HepG2 (cell line): ENCODE measurements around the gene SLC23A3.

Experiments
- CTCF ChIP-seq: sonication (generic); formaldehyde crosslinking; IDR thresholded peaks from 2 replicates; pipeline ENCODE4 v1.5.0; 2020; ENCODE audit warnings: mild to moderate bottlenecking, missing genetic modification reagents, moderate library complexity
- HIC2 ChIP-seq: sonication (generic); formaldehyde crosslinking; IDR thresholded peaks from 2 replicates; pipeline ENCODE4 v1.9.0; 2022; ENCODE audit warnings: low read depth, missing genetic modification reagents
- JUND ChIP-seq: sonication (generic); formaldehyde crosslinking; IDR thresholded peaks from 2 replicates; pipeline ENCODE4 v1.8.0; 2022; ENCODE audit warnings: mild to moderate bottlenecking, missing genetic modification reagents
- MBNL3 ChIP-seq: fragments of 250-450 bp; sonication (Bioruptor Pico); conservative IDR thresholded peaks from 2 replicates; pipeline ENCODE4 v1.8.0; 2022; ENCODE audit warnings: mild to moderate bottlenecking, inconsistent platforms
- RXRB ChIP-seq: IDR thresholded peaks from 2 replicates; pipeline ENCODE4 v1.6.1; 2016; ENCODE audit warnings: borderline replicate concordance, missing genetic modification reagents, missing compliant biosample characterization
- SMARCC2 ChIP-seq: fragments of 450-650 bp; IDR thresholded peaks from 2 replicates; pipeline ENCODE4 v1.6.1; 2017; ENCODE audit warnings: antibody characterized with exemption, mild to moderate bottlenecking
- ZFP36 ChIP-seq: fragments of 150-350 bp; IDR thresholded peaks from 2 replicates; pipeline ENCODE4 v1.6.1; 2018; ENCODE audit warnings: borderline replicate concordance, low read length, low read depth; ENCODE audit not compliant: partially characterized antibody
- ZFP90 ChIP-seq: sonication (generic); formaldehyde crosslinking; IDR thresholded peaks from 2 replicates; pipeline ENCODE4 v1.8.0; 2022; ENCODE audit warnings: missing genetic modification reagents, mild to moderate bottlenecking, inconsistent platforms, borderline replicate concordance
- ZSCAN21 ChIP-seq: sonication (generic); formaldehyde crosslinking; IDR thresholded peaks from 2 replicates; pipeline ENCODE4 v1.8.0; 2022; ENCODE audit warnings: mild to moderate bottlenecking, missing genetic modification reagents, moderate library complexity, borderline replicate concordance
- TF ChIP-seq, protein P1 (sequence below): sonication (generic); formaldehyde crosslinking; IDR thresholded peaks from 2 replicates; pipeline ENCODE4 v1.5.0; 2020; ENCODE audit warnings: mild to moderate bottlenecking, missing genetic modification reagents
- TF ChIP-seq, protein P2 (sequence below), 2 experiments: sonication (generic) in 1 of 2; formaldehyde crosslinking in 1 of 2; IDR thresholded peaks; 2 replicates each; pipeline versions ENCODE4 v1.4.0 to v1.6.1; 2018 to 2020; ENCODE audit warnings: missing genetic modification reagents in 2 of 2, borderline replicate concordance in 1 of 2, low read depth in 1 of 2, mild to moderate bottlenecking in 1 of 2, missing biosample characterization in 1 of 2
- TF ChIP-seq, protein P3 (sequence below): sonication (generic); formaldehyde crosslinking; IDR thresholded peaks from 2 replicates; pipeline ENCODE4 v1.8.1; 2023; ENCODE audit warnings: missing genetic modification reagents, inconsistent platforms, borderline replicate concordance

DNA sequence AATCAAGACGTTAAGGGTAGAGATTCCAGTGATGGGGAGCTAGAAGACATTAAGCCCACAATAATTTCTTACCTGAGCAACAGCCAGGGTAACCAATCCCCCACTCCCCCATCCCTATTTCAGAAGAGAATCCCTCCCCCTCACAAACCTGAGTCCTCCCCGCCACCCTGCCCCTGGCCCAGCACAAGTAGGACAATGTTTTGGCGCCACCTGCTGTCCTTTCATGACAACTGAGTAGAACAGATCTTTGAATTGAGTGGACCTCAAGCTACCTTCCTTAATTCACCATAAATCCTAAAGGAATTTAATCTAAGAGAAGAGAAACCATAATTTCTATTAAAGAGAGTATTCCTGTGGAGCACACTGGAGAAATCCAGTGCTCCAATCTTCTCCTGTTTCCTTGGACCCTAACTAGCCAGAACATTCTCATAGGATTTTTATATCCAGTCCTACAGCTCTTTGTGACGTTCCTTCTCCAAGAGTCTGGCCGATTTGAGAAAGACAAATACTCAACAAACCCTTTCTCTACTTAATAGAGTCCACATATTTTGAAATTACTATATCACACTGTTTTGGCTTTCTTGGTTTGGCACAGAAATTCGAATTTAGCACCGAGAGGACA is 50.3 kb downstream of the SLC23A3 start:
- TF ChIP-seq, protein P1, sequence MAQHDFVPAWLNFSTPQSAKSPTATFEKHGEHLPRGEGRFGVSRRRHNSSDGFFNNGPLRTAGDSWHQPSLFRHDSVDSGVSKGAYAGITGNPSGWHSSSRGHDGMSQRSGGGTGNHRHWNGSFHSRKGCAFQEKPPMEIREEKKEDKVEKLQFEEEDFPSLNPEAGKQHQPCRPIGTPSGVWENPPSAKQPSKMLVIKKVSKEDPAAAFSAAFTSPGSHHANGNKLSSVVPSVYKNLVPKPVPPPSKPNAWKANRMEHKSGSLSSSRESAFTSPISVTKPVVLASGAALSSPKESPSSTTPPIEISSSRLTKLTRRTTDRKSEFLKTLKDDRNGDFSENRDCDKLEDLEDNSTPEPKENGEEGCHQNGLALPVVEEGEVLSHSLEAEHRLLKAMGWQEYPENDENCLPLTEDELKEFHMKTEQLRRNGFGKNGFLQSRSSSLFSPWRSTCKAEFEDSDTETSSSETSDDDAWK (CRISPR knock-in tag), result no peak
- TF ChIP-seq, protein P2, sequence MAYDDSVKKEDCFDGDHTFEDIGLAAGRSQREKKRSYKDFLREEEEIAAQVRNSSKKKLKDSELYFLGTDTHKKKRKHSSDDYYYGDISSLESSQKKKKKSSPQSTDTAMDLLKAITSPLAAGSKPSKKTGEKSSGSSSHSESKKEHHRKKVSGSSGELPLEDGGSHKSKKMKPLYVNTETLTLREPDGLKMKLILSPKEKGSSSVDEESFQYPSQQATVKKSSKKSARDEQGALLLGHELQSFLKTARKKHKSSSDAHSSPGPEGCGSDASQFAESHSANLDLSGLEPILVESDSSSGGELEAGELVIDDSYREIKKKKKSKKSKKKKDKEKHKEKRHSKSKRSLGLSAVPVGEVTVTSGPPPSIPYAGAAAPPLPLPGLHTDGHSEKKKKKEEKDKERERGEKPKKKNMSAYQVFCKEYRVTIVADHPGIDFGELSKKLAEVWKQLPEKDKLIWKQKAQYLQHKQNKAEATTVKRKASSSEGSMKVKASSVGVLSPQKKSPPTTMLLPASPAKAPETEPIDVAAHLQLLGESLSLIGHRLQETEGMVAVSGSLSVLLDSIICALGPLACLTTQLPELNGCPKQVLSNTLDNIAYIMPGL (CRISPR knock-in tag; IDR thresholded peaks at IDR 0.05; ENCODE audit: borderline replicate concordance in 1 of 2, low read depth in 1 of 2), result no peak; a peak in 1 of 4 replicates
- TF ChIP-seq CTCF (peak; percentile 95), SMARCC2 (no peak), HIC2 (no peak), ZFP90 (no peak), RXRB (CRISPR knock-in tag) (no peak), MBNL3 (CRISPR knock-in tag) (no peak), JUND (CRISPR knock-in tag) (no peak), ZFP36 (no peak), ZSCAN21 (CRISPR knock-in tag) (no peak)
- TF ChIP-seq, protein P3, sequence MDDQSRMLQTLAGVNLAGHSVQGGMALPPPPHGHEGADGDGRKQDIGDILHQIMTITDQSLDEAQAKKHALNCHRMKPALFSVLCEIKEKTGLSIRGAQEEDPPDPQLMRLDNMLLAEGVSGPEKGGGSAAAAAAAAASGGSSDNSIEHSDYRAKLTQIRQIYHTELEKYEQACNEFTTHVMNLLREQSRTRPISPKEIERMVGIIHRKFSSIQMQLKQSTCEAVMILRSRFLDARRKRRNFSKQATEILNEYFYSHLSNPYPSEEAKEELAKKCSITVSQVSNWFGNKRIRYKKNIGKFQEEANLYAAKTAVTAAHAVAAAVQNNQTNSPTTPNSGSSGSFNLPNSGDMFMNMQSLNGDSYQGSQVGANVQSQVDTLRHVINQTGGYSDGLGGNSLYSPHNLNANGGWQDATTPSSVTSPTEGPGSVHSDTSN, result no peak
